Measurements from ENCODE around the gene CLASP2.

- TF ChIP-seq, protein P1, sequence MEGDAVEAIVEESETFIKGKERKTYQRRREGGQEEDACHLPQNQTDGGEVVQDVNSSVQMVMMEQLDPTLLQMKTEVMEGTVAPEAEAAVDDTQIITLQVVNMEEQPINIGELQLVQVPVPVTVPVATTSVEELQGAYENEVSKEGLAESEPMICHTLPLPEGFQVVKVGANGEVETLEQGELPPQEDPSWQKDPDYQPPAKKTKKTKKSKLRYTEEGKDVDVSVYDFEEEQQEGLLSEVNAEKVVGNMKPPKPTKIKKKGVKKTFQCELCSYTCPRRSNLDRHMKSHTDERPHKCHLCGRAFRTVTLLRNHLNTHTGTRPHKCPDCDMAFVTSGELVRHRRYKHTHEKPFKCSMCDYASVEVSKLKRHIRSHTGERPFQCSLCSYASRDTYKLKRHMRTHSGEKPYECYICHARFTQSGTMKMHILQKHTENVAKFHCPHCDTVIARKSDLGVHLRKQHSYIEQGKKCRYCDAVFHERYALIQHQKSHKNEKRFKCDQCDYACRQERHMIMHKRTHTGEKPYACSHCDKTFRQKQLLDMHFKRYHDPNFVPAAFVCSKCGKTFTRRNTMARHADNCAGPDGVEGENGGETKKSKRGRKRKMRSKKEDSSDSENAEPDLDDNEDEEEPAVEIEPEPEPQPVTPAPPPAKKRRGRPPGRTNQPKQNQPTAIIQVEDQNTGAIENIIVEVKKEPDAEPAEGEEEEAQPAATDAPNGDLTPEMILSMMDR (IDR thresholded peaks at IDR 0.05) = no peak
- TF ChIP-seq POLR2A (IDR thresholded peaks at IDR 0.05) = no peak
These were observed 83.8 kb downstream of the CLASP2 start for GRCh38 chr3:33634262-33634661.
